HEK293T (cell line): ENCODE results near the gene FBN1.

Experiments
- BHLHE40 ChIP-seq: fragments of 450-650 bp; IDR thresholded peaks from 2 replicates; pipeline ENCODE4 v1.6.1; 2016; ENCODE audit warnings: mild to moderate bottlenecking, moderate library complexity, borderline replicate concordance
- CTBP1 ChIP-seq: fragments of 450-650 bp; IDR thresholded peaks from 2 replicates; pipeline ENCODE4 v1.6.1; 2016; ENCODE audit warnings: borderline replicate concordance
- FOXA1 ChIP-seq: fragments of 450-650 bp; IDR thresholded peaks from 2 replicates; pipeline ENCODE4 v1.6.1; 2016; ENCODE audit warnings: mild to moderate bottlenecking
- FOXK2 ChIP-seq: fragments of 450-650 bp; IDR thresholded peaks from 2 replicates; pipeline ENCODE4 v1.6.1; 2016; ENCODE audit warnings: mild to moderate bottlenecking
- HDGF ChIP-seq: fragments of 450-650 bp; IDR thresholded peaks from 2 replicates; pipeline ENCODE4 v1.6.1; 2017; ENCODE audit warnings: antibody characterized with exemption, borderline replicate concordance
- L3MBTL2 ChIP-seq: fragments of 450-650 bp; conservative IDR thresholded peaks from 2 replicates; pipeline ENCODE4 v1.6.1; 2016; ENCODE audit warnings: mild to moderate bottlenecking
- SP1 ChIP-seq: fragments of 450-650 bp; IDR thresholded peaks from 2 replicates; pipeline ENCODE4 v1.6.1; 2017

- TF ChIP-seq FOXK2 (no peak), CTBP1 (no peak), FOXA1 (no peak), BHLHE40 (no peak), L3MBTL2 (no peak), HDGF (no peak), SP1 (no peak)
Measured at GRCh38 chr15:48396020-48396419, 249.5 kb downstream of the FBN1 start.
